Heart left ventricle (tissue), 13 donors: ENCODE data around the gene CACTIN.

Experiments used
- POLR2A ChIP-seq, 2 donors: fragments of 450-650 bp; IDR thresholded peaks; one replicate each; pipeline ENCODE4 v1.6.1; 2017; ENCODE audit warnings: antibody characterized with exemption in 2 of 2, mild to moderate bottlenecking in 2 of 2, moderate library complexity in 2 of 2
- TF ChIP-seq, protein P1 (sequence below), 12 donors: fragments of 200-600 bp; sonication (generic) in 4 of 12; IDR thresholded peaks; one replicate each; pipeline versions ENCODE4 v1.5.0 to v1.8.0; 2018 to 2022; ENCODE audit warnings: antibody characterized with exemption in 12 of 12, mild to moderate bottlenecking in 5 of 12
- donor health status: ischemic (EF 13 %, LVEDD 7.1; RV severe dilation, severe dysfunction).
- donor health status: DM: no; HTN: yes; CAD: no.
- donor health status: DM: no; HTN: no; CAD: no.
- donor health status: ischemic (EF 25% LVEDD 6.9; RV normal size, moderate dysfunction).
- donor health status: ischemic (EF 25% LVEDD 5.7; RV mildly dilated, moderate dysfunction).
- donor health status: ischemic (EF 35%, LVEDD 5.7; RV mildly dilated, moderate dysfunction).
- donor health status: nonischemic (EF 11% LVEDD 7.7; RV severe dilation, severe dysfunction).
- donor health status: DM: yes; HTN: yes; CAD: no.
- donor health status: PGD.
- donor health status: ischemic (EF 29% LVEDD 5.4; RV normal size, mild dysfunction).
- donor health status: nonischemic (EF 23%, LVEDD 6.1; RV moderate dilation, normal function).

DNA sequence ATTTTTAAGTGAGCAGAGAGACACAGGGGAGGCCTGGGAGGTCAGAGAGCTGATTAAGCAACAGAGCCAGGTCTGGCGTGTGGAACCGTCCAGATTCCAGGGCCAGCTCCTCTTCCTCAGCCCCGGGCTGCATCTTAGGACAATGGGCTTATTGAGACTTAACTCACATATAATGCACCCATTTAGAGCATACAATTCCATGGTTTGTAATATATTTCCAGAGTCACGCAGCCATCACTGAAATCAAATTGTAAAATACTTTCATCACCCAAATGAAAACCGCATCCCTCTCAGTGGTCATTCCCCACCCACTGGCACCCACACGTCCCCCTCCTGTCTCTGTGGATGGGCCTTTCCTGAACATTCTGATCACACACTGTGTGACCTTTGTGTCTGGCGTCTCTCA is 56.0 kb downstream of the CACTIN start:
- TF ChIP-seq, protein P1, sequence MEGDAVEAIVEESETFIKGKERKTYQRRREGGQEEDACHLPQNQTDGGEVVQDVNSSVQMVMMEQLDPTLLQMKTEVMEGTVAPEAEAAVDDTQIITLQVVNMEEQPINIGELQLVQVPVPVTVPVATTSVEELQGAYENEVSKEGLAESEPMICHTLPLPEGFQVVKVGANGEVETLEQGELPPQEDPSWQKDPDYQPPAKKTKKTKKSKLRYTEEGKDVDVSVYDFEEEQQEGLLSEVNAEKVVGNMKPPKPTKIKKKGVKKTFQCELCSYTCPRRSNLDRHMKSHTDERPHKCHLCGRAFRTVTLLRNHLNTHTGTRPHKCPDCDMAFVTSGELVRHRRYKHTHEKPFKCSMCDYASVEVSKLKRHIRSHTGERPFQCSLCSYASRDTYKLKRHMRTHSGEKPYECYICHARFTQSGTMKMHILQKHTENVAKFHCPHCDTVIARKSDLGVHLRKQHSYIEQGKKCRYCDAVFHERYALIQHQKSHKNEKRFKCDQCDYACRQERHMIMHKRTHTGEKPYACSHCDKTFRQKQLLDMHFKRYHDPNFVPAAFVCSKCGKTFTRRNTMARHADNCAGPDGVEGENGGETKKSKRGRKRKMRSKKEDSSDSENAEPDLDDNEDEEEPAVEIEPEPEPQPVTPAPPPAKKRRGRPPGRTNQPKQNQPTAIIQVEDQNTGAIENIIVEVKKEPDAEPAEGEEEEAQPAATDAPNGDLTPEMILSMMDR (IDR thresholded peaks at IDR 0.05): no peak
- TF ChIP-seq POLR2A (IDR thresholded peaks at IDR 0.05): no peak
